ENCODE results near the gene MED15. TPM values are rescaled to one million over a fixed set of nuclear protein-coding genes. Genes with fewer than 3 reads are reported as not detected.

MED15 gene
- total RNA-seq, 1 experiment from 2014 or later = 59.3 TPM

DNA sequence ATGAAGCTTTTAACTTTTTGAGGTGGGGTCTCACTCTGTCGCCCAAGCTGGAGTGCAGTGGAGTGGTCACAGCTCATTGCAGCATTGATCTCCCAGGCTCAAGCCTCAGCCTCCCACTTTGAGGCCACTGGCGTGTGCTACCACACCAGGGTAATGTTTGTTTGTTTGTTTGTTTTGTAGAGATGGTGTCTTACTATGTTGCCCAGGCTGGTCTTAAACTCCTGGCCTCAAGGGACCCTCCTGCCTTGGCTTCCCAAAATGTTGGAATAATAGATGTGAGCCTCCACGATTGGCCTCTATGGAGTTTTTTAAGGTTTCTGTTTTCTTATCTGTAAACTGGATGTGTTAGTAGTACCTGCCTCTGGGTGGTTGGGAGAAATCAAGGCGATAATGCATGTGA is 41.4 kb downstream of the MED15 start:
- TF ChIP-seq POLR2AphosphoS5 (IDR thresholded peaks at IDR 0.05; ENCODE audit: low read depth, low read length) (no peak), SIN3A (IDR thresholded peaks at IDR 0.05; ENCODE audit: borderline replicate concordance, insufficient read depth, low read depth, low read length) (no peak)
- TF ChIP-seq, protein P1, sequence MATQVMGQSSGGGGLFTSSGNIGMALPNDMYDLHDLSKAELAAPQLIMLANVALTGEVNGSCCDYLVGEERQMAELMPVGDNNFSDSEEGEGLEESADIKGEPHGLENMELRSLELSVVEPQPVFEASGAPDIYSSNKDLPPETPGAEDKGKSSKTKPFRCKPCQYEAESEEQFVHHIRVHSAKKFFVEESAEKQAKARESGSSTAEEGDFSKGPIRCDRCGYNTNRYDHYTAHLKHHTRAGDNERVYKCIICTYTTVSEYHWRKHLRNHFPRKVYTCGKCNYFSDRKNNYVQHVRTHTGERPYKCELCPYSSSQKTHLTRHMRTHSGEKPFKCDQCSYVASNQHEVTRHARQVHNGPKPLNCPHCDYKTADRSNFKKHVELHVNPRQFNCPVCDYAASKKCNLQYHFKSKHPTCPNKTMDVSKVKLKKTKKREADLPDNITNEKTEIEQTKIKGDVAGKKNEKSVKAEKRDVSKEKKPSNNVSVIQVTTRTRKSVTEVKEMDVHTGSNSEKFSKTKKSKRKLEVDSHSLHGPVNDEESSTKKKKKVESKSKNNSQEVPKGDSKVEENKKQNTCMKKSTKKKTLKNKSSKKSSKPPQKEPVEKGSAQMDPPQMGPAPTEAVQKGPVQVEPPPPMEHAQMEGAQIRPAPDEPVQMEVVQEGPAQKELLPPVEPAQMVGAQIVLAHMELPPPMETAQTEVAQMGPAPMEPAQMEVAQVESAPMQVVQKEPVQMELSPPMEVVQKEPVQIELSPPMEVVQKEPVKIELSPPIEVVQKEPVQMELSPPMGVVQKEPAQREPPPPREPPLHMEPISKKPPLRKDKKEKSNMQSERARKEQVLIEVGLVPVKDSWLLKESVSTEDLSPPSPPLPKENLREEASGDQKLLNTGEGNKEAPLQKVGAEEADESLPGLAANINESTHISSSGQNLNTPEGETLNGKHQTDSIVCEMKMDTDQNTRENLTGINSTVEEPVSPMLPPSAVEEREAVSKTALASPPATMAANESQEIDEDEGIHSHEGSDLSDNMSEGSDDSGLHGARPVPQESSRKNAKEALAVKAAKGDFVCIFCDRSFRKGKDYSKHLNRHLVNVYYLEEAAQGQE (IDR thresholded peaks at IDR 0.05; ENCODE audit: insufficient read depth in 1 of 2, low read depth in 2 of 2, low read length in 1 of 2) = no peak
- no peak for DNase-seq (ENCODE audit: low read depth, low spot score)
- in situ Hi-C loops (cut with HindIII; ENCODE audit: low pct_unique_long_range_greater_than_20kb, low sequenced_read_pairs) = no loop called here
- ATAC-seq = no peak
- intact Hi-C loops (cut with micrococcal nuclease; ENCODE audit: unreplicated experiment) = no loop called here
- BruUV-seq (replicated peaks) = no TSS peak
- H3K9me3 ChIP-seq (ENCODE audit: control insufficient read depth, insufficient read depth, low read depth, low read length) = no peaks in the 10 kb centered on the region
- ChIA-PET CTCF (interaction anchor here (0.6 kb wide), 1 partner anchor 50 kb away, joined by 3 read pairs; no protein-coding TSS in a partner anchor), POLR2A (no interaction called here)
- H3K27ac ChIP-seq (ENCODE audit: low read length) = no peak overlapping the region
- peaks cover 8% of the 10 kb centered on the region for H3K4me1 ChIP-seq (ENCODE audit: control insufficient read depth, insufficient read depth, low read length)
- H3K4me3 ChIP-seq (ENCODE audit: low read depth in 2 of 2, low read length in 2 of 2) = no peak overlapping the region
- H3K27me3 ChIP-seq (ENCODE audit: control insufficient read depth, insufficient read depth, low read length) = no peaks in the 10 kb centered on the region
- no peaks in the 10 kb centered on the region for H3K36me3 ChIP-seq (ENCODE audit: control insufficient read depth, insufficient read depth, low read length)

DNA sequence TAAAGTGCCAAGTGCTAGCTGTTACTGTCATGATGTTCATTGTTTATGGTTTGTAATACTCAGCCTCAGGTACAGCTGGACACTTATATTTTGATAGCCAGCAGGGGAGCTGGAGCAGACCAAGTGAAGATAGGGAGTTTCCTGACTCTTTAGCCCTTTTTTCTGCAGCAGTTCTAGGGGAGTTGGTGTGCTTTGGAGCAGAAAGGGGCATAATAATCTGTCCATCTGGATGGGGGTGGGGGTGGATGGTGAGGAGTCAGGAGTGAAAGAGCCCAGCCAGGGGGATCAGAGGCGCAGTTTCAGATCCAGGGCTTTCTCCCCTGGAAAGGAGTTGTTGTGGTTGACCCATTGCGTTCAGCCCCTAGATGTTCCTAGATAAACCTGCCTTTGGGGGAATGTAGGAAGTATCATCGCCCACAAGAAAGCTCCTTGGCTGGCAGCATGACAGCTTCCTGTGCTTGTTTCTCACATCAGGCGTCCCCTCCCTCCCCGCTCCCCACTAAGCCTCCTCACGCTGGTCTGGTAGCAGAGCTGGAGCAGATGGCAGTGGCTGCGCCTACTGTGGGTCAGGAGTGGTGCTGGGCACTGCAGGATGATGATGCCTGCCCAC is 41.9 kb downstream of the MED15 start:
- no peak for TF ChIP-seq SIN3A (IDR thresholded peaks at IDR 0.05; ENCODE audit: borderline replicate concordance, insufficient read depth, low read depth, low read length)
- TF ChIP-seq TCF7L2 (IDR thresholded peaks at IDR 0.05; ENCODE audit: low read depth, low read length) = no peak
- TF ChIP-seq, protein P2, sequence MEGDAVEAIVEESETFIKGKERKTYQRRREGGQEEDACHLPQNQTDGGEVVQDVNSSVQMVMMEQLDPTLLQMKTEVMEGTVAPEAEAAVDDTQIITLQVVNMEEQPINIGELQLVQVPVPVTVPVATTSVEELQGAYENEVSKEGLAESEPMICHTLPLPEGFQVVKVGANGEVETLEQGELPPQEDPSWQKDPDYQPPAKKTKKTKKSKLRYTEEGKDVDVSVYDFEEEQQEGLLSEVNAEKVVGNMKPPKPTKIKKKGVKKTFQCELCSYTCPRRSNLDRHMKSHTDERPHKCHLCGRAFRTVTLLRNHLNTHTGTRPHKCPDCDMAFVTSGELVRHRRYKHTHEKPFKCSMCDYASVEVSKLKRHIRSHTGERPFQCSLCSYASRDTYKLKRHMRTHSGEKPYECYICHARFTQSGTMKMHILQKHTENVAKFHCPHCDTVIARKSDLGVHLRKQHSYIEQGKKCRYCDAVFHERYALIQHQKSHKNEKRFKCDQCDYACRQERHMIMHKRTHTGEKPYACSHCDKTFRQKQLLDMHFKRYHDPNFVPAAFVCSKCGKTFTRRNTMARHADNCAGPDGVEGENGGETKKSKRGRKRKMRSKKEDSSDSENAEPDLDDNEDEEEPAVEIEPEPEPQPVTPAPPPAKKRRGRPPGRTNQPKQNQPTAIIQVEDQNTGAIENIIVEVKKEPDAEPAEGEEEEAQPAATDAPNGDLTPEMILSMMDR (IDR thresholded peaks at IDR 0.05) = no peak
- TF ChIP-seq, protein P1 (IDR thresholded peaks at IDR 0.05; ENCODE audit: insufficient read depth in 1 of 2, low read depth in 2 of 2, low read length in 1 of 2) = no peak
- no peak for TF ChIP-seq POLR2AphosphoS5 (IDR thresholded peaks at IDR 0.05; ENCODE audit: low read depth, low read length)
- no peak overlapping the region for H3K27ac ChIP-seq (ENCODE audit: low read length)
- H3K27me3 ChIP-seq (ENCODE audit: control insufficient read depth, insufficient read depth, low read length) = no peaks in the 10 kb centered on the region
- H3K4me1 ChIP-seq (ENCODE audit: control insufficient read depth, insufficient read depth, low read length) = peaks cover 8% of the 10 kb centered on the region
- in situ Hi-C loops (cut with HindIII; ENCODE audit: low pct_unique_long_range_greater_than_20kb, low sequenced_read_pairs) = no loop called here
- intact Hi-C loops (cut with micrococcal nuclease; ENCODE audit: unreplicated experiment) = no loop called here
- no peaks in the 10 kb centered on the region for H3K9me3 ChIP-seq (ENCODE audit: control insufficient read depth, insufficient read depth, low read depth, low read length)
- POLR2A ChIA-PET = interaction anchor here (0.5 kb wide), 1 partner anchor 344 kb away, joined by 6 read pairs; no protein-coding TSS in a partner anchor
- no peaks in the 10 kb centered on the region for H3K36me3 ChIP-seq (ENCODE audit: control insufficient read depth, insufficient read depth, low read length)
- DNase-seq (ENCODE audit: low read depth, low spot score) = no peak
- BruUV-seq (replicated peaks) = no TSS peak
- CTCF ChIA-PET = no interaction called here
- no peak overlapping the region for H3K4me3 ChIP-seq (ENCODE audit: low read depth in 2 of 2, low read length in 2 of 2)
- ATAC-seq = no peak
